ENCODE measurements around the gene FOXJ1. TPM values are rescaled to one million over a fixed set of nuclear protein-coding genes. Genes with fewer than 3 reads are reported as not detected.

The FOXJ1 gene
- polyA plus RNA-seq, 1 of the 3 experiments (the other 2 are of a cell fraction), result not detected

DNA sequence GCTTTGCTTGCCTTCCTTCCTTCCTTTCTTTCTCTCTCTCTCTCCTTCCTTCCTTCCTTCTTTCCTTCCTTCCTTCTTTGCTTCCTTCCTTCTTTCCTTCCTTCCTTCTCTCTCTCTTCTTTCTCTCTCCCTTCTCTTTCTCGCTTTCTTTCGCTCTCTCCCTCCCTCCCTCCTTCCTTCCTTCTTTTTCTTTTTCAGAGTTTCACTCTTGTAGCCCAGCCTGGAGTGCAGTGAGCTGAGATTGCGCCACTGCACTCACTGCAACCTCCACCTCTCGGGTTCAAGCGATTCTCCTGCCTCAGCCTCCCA lies 17.9 kb downstream of the FOXJ1 start (continued):
- TF ChIP-seq IRF3 (IDR thresholded peaks at IDR 0.05; ENCODE audit: low read depth, low read length), result no peak
- no peak for TF ChIP-seq FOXM1 (IDR thresholded peaks at IDR 0.05; ENCODE audit: low read depth)

DNA sequence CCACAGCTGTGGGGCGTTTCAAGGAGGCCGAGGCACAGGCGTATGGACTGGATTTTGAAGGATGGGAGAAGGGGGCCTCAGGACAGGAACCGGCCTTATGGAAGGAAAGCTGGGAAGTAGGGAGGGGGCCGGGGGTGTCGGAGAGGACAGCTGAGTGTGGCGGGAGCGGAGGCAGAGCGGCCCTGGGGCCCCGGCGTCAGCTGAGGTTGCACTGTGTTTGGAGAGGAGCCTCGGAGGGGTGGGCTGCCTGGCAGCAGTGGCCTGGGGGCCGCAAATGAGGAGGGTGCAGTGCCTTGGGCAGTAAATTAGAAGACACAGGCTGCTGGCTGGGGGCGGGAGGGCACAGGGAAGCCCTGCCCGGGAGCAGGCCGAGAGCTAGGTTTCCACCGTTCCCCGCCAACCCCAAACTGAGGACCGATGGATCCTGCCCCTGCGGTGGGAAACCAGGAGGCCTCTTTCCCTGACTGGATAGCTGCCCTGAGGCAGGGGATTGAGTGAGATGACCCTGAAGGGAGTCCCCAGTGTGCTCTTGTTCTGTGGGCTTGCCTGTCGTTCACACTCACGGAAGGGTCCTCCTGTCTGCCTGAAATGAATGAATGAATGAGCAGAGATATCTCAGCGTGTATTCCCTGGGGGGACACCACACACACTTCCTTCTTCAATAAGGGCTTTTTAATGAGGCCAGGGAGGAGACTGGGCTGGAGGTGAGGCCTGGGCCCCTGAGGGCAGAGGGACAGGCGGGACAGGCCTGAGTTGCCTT lies 18.4 kb downstream of the FOXJ1 start:
- ChIA-PET CTCF (interaction anchor here (0.6 to 18.8 kb wide), 18 partner anchors 11 to 275 kb away, joined by 3 to 332 read pairs (median 8); partner anchors contain the start of genes CDK3, FOXJ1 and MRPL38), POLR2A (interaction anchor here (0.7 kb wide), 1 partner anchor 157 kb away, joined by 3 read pairs; no protein-coding TSS in a partner anchor)
- H3K4me2 ChIP-seq, result no peak overlapping the region
- no peaks in the 10 kb centered on the region for H3K79me2 ChIP-seq (ENCODE audit: insufficient read depth)
- DNase-seq, result peak; percentile 48
- WGBS (ENCODE audit: low lambda C conversion rate), result 93% methylated on average over 24 of the region's 24 CpGs
- H3K27me3 ChIP-seq (ENCODE audit: insufficient read depth), result no peaks in the 10 kb centered on the region
- H4K20me1 ChIP-seq (ENCODE audit: insufficient read depth), result no peaks in the 10 kb centered on the region
- no peaks in the 10 kb centered on the region for H3F3A ChIP-seq (replicated peaks; ENCODE audit: insufficient read depth)
- H3K4me1 ChIP-seq (ENCODE audit: control insufficient read depth in 1 of 2, insufficient read depth in 2 of 2, low read depth in 1 of 2, low read length in 1 of 2), result no peaks in the 10 kb centered on the region; a peak in 1 of 4 replicates
- no peaks in the 10 kb centered on the region for H3K9me2 ChIP-seq
- H3K9ac ChIP-seq, result no peak overlapping the region
- TF ChIP-seq, protein P1, sequence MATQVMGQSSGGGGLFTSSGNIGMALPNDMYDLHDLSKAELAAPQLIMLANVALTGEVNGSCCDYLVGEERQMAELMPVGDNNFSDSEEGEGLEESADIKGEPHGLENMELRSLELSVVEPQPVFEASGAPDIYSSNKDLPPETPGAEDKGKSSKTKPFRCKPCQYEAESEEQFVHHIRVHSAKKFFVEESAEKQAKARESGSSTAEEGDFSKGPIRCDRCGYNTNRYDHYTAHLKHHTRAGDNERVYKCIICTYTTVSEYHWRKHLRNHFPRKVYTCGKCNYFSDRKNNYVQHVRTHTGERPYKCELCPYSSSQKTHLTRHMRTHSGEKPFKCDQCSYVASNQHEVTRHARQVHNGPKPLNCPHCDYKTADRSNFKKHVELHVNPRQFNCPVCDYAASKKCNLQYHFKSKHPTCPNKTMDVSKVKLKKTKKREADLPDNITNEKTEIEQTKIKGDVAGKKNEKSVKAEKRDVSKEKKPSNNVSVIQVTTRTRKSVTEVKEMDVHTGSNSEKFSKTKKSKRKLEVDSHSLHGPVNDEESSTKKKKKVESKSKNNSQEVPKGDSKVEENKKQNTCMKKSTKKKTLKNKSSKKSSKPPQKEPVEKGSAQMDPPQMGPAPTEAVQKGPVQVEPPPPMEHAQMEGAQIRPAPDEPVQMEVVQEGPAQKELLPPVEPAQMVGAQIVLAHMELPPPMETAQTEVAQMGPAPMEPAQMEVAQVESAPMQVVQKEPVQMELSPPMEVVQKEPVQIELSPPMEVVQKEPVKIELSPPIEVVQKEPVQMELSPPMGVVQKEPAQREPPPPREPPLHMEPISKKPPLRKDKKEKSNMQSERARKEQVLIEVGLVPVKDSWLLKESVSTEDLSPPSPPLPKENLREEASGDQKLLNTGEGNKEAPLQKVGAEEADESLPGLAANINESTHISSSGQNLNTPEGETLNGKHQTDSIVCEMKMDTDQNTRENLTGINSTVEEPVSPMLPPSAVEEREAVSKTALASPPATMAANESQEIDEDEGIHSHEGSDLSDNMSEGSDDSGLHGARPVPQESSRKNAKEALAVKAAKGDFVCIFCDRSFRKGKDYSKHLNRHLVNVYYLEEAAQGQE (IDR thresholded peaks at IDR 0.05; ENCODE audit: low read depth, low read length), result no peak
- TF ChIP-seq POLR2AphosphoS5 (IDR thresholded peaks at IDR 0.05; ENCODE audit: low read depth, low read length) (no peak), RFX5 (IDR thresholded peaks at IDR 0.05; ENCODE audit: low read length) (no peak), RCOR1 (IDR thresholded peaks at IDR 0.05; ENCODE audit: low read length) (no peak), EP300 (IDR thresholded peaks at IDR 0.05; ENCODE audit: borderline replicate concordance in 1 of 2, low read depth in 1 of 2, low read length in 1 of 2) (no peak), NFIC (IDR thresholded peaks at IDR 0.05; ENCODE audit: borderline replicate concordance) (no peak), MAX (IDR thresholded peaks at IDR 0.05; ENCODE audit: low read depth) (no peak), JUND (IDR thresholded peaks at IDR 0.05) (no peak), ELF1 (IDR thresholded peaks at IDR 0.05) (no peak)
- H3K27ac ChIP-seq (ENCODE audit: low read depth in 2 of 2, low read length in 1 of 2), result no peak overlapping the region
- H3K9me3 ChIP-seq, result no peaks in the 10 kb centered on the region
- H3K4me3 ChIP-seq (ENCODE audit: low read depth in 2 of 2, low read length in 1 of 2), result no peak overlapping the region
- H2AFZ ChIP-seq (ENCODE audit: low read depth), result no peak overlapping the region
- H3K36me3 ChIP-seq (replicated peaks in 1 of 2; ENCODE audit: control insufficient read depth in 1 of 2, insufficient read depth in 2 of 2, low read length in 1 of 2), result no peaks in the 10 kb centered on the region
